Measurements from ENCODE around the gene C17orf100. TPM values are rescaled to one million over a fixed set of nuclear protein-coding genes. Genes with fewer than 3 reads are reported as not detected.

The C17orf100 gene
- total and polyA plus RNA-seq, 2 of the 13 experiments (the other 11 are each of a cell fraction or from before 2014, with no cell fraction given) = 3.6 to 8.7 TPM

DNA sequence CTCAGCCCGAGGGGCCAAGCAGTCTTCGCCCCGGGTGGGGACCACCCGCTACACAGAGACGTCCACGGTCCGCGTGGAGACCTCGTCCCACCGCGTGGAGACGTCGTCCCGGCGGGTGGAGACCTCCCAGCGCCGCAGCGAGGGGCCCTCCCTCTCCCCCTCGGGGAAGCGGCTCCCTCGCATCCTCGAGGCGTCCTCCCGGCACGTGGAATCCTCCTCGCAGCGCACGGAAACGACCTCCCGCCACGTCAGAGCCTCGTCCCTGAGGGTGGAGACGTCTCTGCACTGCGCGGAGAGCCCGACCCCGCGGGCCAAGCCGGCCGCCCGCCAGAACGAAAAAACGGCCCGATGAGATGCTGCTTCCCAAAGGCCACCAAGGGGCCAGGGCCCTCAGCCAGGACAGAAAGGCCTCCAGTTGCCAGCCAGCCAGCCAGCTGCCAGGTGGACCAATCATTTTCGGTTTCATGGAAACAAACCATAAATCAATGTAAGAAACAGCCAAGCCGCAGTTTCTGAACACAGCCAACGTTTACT, 424 bp downstream of the C17orf100 start (continued):
- TF ChIP-seq ATF6 (CRISPR knock-in tag; conservative IDR thresholded peaks at IDR 0.05) = no peak
- peak; percentile 99 for TF ChIP-seq ZNF33B (CRISPR knock-in tag; IDR thresholded peaks at IDR 0.05)
- TF ChIP-seq ZNF607 (CRISPR knock-in tag; IDR thresholded peaks at IDR 0.05; ENCODE audit: borderline replicate concordance) = peak; percentile 99
- TF ChIP-seq TBX2 (CRISPR knock-in tag; IDR thresholded peaks at IDR 0.05; ENCODE audit: borderline replicate concordance) = peak; percentile 96
- TF ChIP-seq, protein P1, sequence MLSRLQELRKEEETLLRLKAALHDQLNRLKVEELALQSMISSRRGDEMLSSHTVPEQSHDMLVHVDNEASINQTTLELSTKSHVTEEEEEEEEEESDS (CRISPR knock-in tag; IDR thresholded peaks at IDR 0.05; ENCODE audit: borderline replicate concordance) = 0 out of 2 replicates have a peak, but pooled peaks have one; percentile 27
- TF ChIP-seq STAG1 (CRISPR knock-in tag; IDR thresholded peaks at IDR 0.05) = no peak; the same call in 1 of the 2 replicates
- TF ChIP-seq SIX1 (CRISPR knock-in tag; IDR thresholded peaks at IDR 0.05; ENCODE audit: borderline replicate concordance) = no peak
- TF ChIP-seq HNF4A (CRISPR knock-in tag; IDR thresholded peaks at IDR 0.05) = no peak
- TF ChIP-seq, protein P2, sequence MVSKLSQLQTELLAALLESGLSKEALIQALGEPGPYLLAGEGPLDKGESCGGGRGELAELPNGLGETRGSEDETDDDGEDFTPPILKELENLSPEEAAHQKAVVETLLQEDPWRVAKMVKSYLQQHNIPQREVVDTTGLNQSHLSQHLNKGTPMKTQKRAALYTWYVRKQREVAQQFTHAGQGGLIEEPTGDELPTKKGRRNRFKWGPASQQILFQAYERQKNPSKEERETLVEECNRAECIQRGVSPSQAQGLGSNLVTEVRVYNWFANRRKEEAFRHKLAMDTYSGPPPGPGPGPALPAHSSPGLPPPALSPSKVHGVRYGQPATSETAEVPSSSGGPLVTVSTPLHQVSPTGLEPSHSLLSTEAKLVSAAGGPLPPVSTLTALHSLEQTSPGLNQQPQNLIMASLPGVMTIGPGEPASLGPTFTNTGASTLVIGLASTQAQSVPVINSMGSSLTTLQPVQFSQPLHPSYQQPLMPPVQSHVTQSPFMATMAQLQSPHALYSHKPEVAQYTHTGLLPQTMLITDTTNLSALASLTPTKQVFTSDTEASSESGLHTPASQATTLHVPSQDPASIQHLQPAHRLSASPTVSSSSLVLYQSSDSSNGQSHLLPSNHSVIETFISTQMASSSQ (IDR thresholded peaks at IDR 0.05; ENCODE audit: low read depth) = no peak
- TF ChIP-seq, protein P2 (CRISPR knock-in tag; IDR thresholded peaks at IDR 0.05; ENCODE audit: borderline replicate concordance) = peak; percentile 81
- TF ChIP-seq PAF1 (CRISPR knock-in tag; IDR thresholded peaks at IDR 0.05) = no peak
- TF ChIP-seq ZNF331 (CRISPR knock-in tag; IDR thresholded peaks at IDR 0.05) = peak; percentile 83
- no peak for TF ChIP-seq RFXANK (CRISPR knock-in tag; IDR thresholded peaks at IDR 0.05)
- TF ChIP-seq ZNF225 (CRISPR knock-in tag; IDR thresholded peaks at IDR 0.05) = peak; percentile 99
- TF ChIP-seq BHLHE40 (IDR thresholded peaks at IDR 0.05; ENCODE audit: low read length) = no peak
- no peak for TF ChIP-seq ZNF713 (CRISPR knock-in tag; IDR thresholded peaks at IDR 0.05)
- no peak for TF ChIP-seq HNRNPK (IDR thresholded peaks at IDR 0.05; ENCODE audit: low read depth, low read length, poor library complexity, severe bottlenecking)
- TF ChIP-seq ZSCAN21 (CRISPR knock-in tag; IDR thresholded peaks at IDR 0.05; ENCODE audit: borderline replicate concordance) = peak; percentile 93
- peak; percentile 92; the same call in 1 of the 2 replicates for TF ChIP-seq TIGD3 (CRISPR knock-in tag; IDR thresholded peaks at IDR 0.05; ENCODE audit: borderline replicate concordance)
- TF ChIP-seq PHF20 (CRISPR knock-in tag; IDR thresholded peaks at IDR 0.05) = no peak; the same call in 1 of the 2 replicates
- no peak; the same call in 1 of the 2 replicates for TF ChIP-seq ZNF383 (CRISPR knock-in tag; IDR thresholded peaks at IDR 0.05; ENCODE audit: borderline replicate concordance)
- no peak for TF ChIP-seq DPF2 (CRISPR knock-in tag; IDR thresholded peaks at IDR 0.05; ENCODE audit: borderline replicate concordance, low read depth)
- peak; percentile 80; the same call in 1 of the 2 replicates for TF ChIP-seq ZSCAN22 (CRISPR knock-in tag; IDR thresholded peaks at IDR 0.05)
- TF ChIP-seq NFRKB (IDR thresholded peaks at IDR 0.05) = no peak
- TF ChIP-seq CBFB (CRISPR knock-in tag; IDR thresholded peaks at IDR 0.05) = no peak; the same call in 1 of the 2 replicates
